OCI-LY7 (cell line): ENCODE results near the gene RBM18. TPM values are rescaled to one million over a fixed set of nuclear protein-coding genes. Genes with fewer than 3 reads are reported as not detected.

Experiments used
- BruUV-seq: library from RNA; stranded (reverse); fragments of 400-500 nt; replicated peaks from 2 replicates; lab custom pipeline; 2021; lab: Mats Ljungman, UMichigan
- CTCF ChIA-PET: fragments of 300-600 bp; sonication (Branson Sonifier 250); formaldehyde crosslinking; loops from one replicate; lab custom pipeline; 2022; ENCODE audit warnings: antibody characterized with exemption; ENCODE audit not compliant: unreplicated experiment; lab: Charles Lee
- POLR2A ChIA-PET: fragments of 300-600 bp; sonication (Branson Sonifier 250); formaldehyde crosslinking; loops from one replicate; lab custom pipeline; 2022; ENCODE audit warnings: antibody characterized with exemption; lab: Charles Lee
- DNase-seq: peaks from one replicate; pipeline ENCODE4 v3.0.0-alpha.2; 2015; ENCODE audit warnings: low spot score
- H2AFZ ChIP-seq: fragments of 200-600 bp; sonication (generic), shearing (Covaris generic); 2 replicates; pipeline ENCODE4 v1.6.1; 2014; ENCODE audit warnings: mild to moderate bottlenecking, antibody characterized with exemption, low read length, moderate library complexity
- H3K27ac ChIP-seq: fragments of 200-600 bp; sonication (generic); 2 replicates; pipeline ENCODE4 v1.5.1; 2014; ENCODE audit warnings: mixed run types, low read depth, mild to moderate bottlenecking, moderate library complexity, low read length, inconsistent platforms; ENCODE audit not compliant: poor library complexity, severe bottlenecking
- H3K36me3 ChIP-seq: fragments of 200-600 bp; sonication (generic); 2 replicates; pipeline ENCODE4 v1.6.1; 2014; ENCODE audit warnings: mild to moderate bottlenecking, antibody characterized with exemption, low read length, moderate library complexity, mixed read lengths; ENCODE audit not compliant: insufficient read depth
- H3K4me1 ChIP-seq: fragments of 200-600 bp; sonication (generic); 2 replicates; pipeline ENCODE4 v1.5.1; 2014; ENCODE audit warnings: mild to moderate bottlenecking, low read length; ENCODE audit not compliant: insufficient read depth, poor library complexity, severe bottlenecking
- H3K4me2 ChIP-seq: fragments of 200-600 bp; sonication (generic); 2 replicates; pipeline ENCODE4 v1.6.1; 2014; ENCODE audit warnings: mild to moderate bottlenecking, low read length
- H3K4me3 ChIP-seq: fragments of 200-600 bp; sonication (generic); 2 replicates; pipeline ENCODE4 v1.5.1; 2014; ENCODE audit warnings: mild to moderate bottlenecking, low read depth, low read length; ENCODE audit not compliant: poor library complexity, severe bottlenecking
- H3K79me2 ChIP-seq: fragments of 200-600 bp; sonication (generic); 2 replicates; pipeline ENCODE4 v1.6.1; 2016; ENCODE audit warnings: low read depth, mild to moderate bottlenecking, low read length, moderate library complexity, mixed read lengths; ENCODE audit not compliant: insufficient read depth
- H3K9me2 ChIP-seq: fragments of 200-600 bp; sonication (generic); 2 replicates; pipeline ENCODE4 v1.6.1; 2016; ENCODE audit warnings: mild to moderate bottlenecking, low read length, mixed read lengths; ENCODE audit not compliant: insufficient read depth
- H3K9me3 ChIP-seq: fragments of 200-600 bp; sonication (generic); 2 replicates; pipeline ENCODE4 v1.6.1; 2014; ENCODE audit warnings: mild to moderate bottlenecking, mixed run types, low read length, mixed read lengths
- H4K20me1 ChIP-seq: fragments of 200-600 bp; sonication (generic); 2 replicates; pipeline ENCODE4 v1.6.1; 2014; ENCODE audit warnings: mild to moderate bottlenecking, antibody characterized with exemption, low read length, moderate library complexity, mixed read lengths; ENCODE audit not compliant: insufficient read depth
- EZH2phosphoT487 ChIP-seq: fragments of 200-600 bp; sonication (generic); IDR thresholded peaks from 2 replicates; pipeline ENCODE4 v1.6.1; 2018; ENCODE audit warnings: low read depth, borderline replicate concordance, mild to moderate bottlenecking, mixed run types, antibody characterized with exemption, low read length, moderate library complexity, mixed read lengths
- intact Hi-C: fragments of 100-400 bp; cut with micrococcal nuclease; formaldehyde crosslinking; loops from one replicate; pipeline ENCODE4 v1.10.0; 2022; ENCODE audit not compliant: unreplicated experiment
- total RNA-seq, 2 experiments: library from RNA; depleted of rRNA in 1 of 2; stranded (reverse); fragments of >200 nt in 1 of 2; shearing (Covaris generic) in 1 of 2; gene quantifications; 2 replicates each; pipeline ENCODE4 v1.2.3, GENCODE V29; 2014 to 2022
- TF ChIP-seq, protein P1 (sequence below): fragments of 200-600 bp; sonication (generic); conservative IDR thresholded peaks from 2 replicates; pipeline ENCODE4 v1.5.1; 2014; ENCODE audit warnings: mild to moderate bottlenecking, antibody characterized with exemption, low read length, moderate library complexity, mixed read lengths

RBM18 gene
- total RNA-seq, 2 experiments from 2014 or later, result 8.3 to 22.2 TPM

DNA sequence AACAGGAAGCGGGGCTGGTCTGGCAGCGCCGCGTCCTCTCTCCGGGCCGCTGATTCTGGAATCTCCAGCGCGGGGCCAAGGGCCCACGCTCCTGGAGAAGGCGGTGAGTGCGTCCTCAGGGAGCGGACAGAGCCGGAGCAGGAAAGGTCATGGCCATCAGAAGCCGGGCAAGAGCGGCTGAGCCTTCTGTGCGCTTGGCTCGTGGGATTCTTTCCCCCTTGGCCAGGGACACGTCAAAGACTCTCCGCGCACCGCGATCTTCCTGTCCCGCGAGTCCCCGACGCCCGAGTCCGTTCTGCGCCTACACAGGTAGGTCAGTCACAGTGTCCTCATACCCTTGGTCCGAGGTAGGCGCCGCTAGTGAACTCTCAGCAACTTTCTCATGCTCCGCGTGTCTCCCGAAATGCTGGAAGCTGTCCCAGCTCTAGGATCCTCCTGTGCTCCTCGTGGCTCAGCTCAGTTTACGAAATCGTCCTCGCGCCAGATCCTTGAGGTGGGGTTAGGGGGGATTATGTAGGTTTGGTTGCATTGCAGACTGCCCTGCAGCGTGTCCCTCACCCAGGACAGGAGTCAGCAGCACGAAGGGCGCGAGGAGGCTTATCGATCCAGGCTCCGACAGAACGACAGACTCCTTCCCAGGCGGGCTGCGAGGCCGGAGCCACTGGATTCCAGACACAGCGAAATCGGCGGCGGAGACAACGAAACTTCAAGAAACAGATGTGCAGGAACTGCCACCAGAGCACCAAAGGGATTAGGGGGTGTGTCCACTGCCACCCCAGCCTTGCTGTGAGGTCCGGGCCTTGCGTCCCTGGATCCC, 44.6 kb downstream of the RBM18 start:
- ChIA-PET POLR2A (no interaction called here), CTCF (no interaction called here)
- no peaks in the 10 kb centered on the region for H3K9me2 ChIP-seq
- DNase-seq, result no peak
- no peak overlapping the region for H3K4me2 ChIP-seq
- H3K27ac ChIP-seq, result no peak overlapping the region
- intact Hi-C loops, result no loop called here
- no peaks in the 10 kb centered on the region for H3K4me1 ChIP-seq
- H3K9me3 ChIP-seq, result no peaks in the 10 kb centered on the region
- no peaks in the 10 kb centered on the region for H4K20me1 ChIP-seq
- H2AFZ ChIP-seq, result no peak overlapping the region
- no peaks in the 10 kb centered on the region for H3K79me2 ChIP-seq
- no peak overlapping the region for H3K4me3 ChIP-seq
- TF ChIP-seq, protein P1, sequence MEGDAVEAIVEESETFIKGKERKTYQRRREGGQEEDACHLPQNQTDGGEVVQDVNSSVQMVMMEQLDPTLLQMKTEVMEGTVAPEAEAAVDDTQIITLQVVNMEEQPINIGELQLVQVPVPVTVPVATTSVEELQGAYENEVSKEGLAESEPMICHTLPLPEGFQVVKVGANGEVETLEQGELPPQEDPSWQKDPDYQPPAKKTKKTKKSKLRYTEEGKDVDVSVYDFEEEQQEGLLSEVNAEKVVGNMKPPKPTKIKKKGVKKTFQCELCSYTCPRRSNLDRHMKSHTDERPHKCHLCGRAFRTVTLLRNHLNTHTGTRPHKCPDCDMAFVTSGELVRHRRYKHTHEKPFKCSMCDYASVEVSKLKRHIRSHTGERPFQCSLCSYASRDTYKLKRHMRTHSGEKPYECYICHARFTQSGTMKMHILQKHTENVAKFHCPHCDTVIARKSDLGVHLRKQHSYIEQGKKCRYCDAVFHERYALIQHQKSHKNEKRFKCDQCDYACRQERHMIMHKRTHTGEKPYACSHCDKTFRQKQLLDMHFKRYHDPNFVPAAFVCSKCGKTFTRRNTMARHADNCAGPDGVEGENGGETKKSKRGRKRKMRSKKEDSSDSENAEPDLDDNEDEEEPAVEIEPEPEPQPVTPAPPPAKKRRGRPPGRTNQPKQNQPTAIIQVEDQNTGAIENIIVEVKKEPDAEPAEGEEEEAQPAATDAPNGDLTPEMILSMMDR, result no peak
- TF ChIP-seq EZH2phosphoT487, result no peak
- no peaks in the 10 kb centered on the region for H3K36me3 ChIP-seq
- no TSS peak for BruUV-seq

DNA sequence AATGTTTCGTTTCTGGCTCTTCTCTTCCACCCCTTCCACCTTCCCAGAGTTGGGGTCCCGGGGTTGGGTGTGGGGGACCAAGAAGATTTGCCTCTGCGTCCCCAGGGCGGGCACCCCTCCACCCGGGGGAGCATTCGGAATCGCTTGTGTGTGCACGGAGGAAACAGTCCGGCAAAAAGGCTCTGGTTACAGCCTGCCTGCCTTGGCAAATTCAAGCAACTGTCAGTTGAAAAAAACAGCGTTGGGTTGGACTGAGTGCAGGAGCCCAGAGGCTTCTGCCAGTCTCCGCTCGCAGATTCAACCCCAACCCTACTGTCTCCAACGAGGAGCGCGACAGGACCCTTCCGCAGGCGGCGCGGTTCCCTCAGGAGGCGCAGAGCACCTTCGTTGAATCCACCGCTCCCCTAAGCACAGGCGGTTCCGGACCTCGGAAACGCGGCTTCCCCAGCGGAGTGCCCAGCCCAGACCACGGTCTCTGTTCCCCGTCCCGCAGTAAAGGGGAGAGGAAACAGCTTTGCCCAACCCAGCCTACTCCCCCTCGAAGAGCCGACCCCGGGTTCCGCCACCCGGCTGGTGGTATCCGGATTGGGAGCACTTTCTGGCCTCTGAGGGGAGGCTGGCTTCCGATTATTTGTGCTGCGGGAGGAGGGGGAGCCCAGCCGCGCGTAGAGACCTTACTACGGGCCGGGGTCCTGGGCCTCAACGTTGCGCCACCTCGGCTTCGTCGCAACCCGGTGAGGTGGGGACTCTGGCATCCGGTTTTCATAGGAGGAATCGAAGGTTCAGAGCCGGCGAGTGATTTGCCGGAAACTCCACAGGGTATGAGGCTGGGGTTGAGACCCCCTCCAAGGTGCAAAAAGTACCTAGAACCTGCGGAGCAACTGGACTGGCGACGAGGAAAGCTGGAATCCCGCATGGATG, 45.4 kb downstream of the RBM18 start:
- Histone ChIP-seq H3K79me2 (no peaks in the 10 kb centered on the region), H3K9me2 (no peaks in the 10 kb centered on the region), H3K9me3 (no peaks in the 10 kb centered on the region), H4K20me1 (no peaks in the 10 kb centered on the region), H2AFZ (no peak overlapping the region), H3K4me1 (no peaks in the 10 kb centered on the region), H3K27ac (no peak overlapping the region), H3K4me2 (no peak overlapping the region), H3K4me3 (no peak overlapping the region), H3K36me3 (no peaks in the 10 kb centered on the region)
- no TSS peak for BruUV-seq
- DNase-seq, result no peak
- TF ChIP-seq, protein P1, result no peak
- TF ChIP-seq EZH2phosphoT487, result no peak
- intact Hi-C loops, result no loop called here
- POLR2A ChIA-PET, result no interaction called here
- CTCF ChIA-PET, result no interaction called here
